ENCODE measurements around the gene SPAG17.

SPAG17 gene

DNA sequence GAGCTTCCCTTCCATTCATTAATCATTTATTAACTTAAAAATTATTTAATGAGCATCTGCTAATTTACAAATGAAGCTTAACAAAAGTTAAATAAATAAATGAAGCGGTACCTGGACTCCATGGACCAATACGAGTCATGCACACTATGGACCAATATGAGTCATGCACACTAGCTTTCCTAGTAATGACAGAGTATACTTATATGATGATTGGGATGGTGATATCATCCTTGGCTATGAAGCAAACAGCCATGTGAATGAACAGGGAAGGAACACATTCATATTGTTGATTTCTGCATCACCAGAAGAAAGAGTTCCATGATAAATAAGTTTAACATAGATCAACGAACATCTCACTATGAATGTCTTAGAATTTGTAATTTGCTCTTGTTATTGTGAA, 109.9 kb downstream of the SPAG17 start:
- DNase-seq (ENCODE audit: low read depth in 2 of 2) = no peak

DNA sequence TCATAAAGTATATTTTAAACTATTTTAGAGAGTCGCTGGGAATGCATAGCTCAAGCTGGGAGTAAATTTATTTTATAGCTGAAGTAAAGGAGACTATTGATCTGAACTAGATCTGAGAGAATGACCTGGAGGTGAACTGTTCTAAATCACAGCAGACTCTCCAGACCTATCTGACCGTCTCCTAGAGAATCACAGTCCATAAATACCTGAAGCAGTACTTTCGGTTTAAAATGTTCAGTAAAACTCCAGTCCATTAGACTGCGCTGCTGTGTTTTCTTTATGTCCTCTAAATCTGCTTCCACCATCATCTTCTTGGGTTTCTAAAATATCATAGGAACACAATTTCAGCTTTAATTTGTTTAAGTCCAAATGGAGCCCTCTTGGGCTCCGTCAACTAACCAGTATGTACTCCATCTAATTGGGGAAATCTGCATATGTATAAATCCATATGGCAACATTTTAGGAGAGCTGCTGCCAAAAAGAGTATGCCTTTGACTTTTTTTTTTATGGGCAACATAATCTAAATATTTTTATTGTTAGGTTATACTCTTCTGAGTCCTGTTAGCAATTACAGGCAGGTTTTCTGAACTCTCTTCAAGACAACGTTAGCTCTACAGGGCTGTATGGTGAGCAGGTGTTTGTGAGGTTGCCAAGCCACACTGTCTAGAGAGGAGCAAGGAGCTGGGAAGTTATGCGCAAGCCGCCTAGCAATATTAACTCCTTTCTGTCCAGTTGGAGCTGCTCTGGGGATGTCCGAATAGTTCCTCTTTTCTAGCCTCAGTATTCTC, 111.2 kb downstream of the SPAG17 start:
- no peak for DNase-seq (ENCODE audit: low read depth in 2 of 2)

DNA sequence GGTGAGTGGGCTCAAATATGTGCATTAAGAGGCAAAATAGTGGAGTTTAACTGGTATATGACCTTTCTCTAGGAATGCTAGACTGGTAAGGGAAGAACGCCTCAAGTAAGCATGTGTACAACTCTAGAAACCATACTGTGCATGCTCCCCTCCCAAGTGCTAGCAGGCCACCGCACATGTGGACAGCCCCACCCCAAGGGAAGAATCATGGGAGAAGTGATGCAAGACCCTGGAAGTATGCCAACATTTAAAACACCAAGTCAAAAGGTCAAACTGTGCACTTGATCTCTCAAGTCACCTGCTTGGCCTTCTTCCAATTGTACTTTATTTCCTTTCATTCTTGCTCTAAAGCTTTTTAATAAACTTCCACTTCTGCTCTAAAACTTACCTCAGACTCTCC, 135.0 kb downstream of the SPAG17 start:
- DNase-seq (ENCODE audit: low read depth in 2 of 2) = no peak

DNA sequence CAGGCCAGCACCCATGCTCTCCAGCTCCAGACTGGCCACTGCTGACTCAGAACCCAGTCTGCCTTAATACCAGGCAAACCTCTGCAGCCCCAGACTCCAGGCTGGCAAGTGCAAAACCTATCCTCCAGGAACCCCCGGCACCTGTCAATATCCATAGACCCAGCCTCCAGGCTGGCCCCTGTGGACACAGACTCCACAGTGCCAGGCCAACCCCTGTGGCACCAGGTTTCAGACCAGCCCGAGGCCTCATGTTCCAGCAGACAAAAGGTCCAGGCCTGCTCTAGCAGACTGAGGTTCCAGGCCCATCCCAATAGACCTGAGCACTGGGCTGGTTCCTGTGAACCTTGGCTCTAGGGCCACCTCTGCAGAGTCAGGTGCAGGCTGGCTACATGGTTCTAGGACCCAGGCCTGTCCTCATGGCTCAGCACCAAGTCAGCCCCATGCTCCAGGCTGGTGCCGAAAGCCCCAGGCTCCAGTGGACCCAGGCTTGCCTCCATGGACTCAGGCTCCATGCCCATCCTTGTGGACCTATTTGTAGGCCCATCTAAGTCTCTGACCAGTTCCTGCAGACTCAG, 137.3 kb downstream of the SPAG17 start:
- no peak for DNase-seq (ENCODE audit: low read depth in 2 of 2)

DNA sequence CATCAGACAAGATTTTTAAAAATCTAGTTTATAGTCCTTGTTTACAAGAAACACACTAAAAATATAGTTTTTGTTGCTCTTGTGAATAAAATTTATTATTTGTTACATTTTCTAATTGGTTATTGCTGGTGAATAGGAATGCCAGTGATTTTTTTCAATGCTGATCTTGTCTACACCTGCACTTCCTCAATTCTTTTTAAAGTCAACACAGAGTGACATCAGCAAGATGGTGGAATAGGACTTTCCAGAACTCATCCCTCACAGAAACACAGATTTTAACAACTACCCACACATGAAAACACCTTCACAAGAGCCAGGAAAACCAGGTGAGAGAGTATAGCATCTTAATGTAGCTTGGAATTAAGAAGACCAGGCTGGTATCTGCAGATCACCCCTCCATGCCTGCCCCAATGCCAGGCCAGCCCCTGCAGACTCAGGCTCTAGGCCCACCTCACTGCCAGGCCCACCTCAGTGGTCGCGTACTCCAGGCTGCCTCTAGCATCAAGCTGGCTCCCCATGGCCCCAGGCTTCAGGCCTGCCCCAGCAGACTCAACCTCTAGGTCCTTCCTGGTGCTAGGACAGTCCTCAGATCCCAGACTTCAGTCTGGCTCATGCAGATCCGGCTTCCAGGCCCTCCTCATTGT, 137.9 kb downstream of the SPAG17 start:
- no peak for DNase-seq (ENCODE audit: low read depth in 2 of 2)

DNA sequence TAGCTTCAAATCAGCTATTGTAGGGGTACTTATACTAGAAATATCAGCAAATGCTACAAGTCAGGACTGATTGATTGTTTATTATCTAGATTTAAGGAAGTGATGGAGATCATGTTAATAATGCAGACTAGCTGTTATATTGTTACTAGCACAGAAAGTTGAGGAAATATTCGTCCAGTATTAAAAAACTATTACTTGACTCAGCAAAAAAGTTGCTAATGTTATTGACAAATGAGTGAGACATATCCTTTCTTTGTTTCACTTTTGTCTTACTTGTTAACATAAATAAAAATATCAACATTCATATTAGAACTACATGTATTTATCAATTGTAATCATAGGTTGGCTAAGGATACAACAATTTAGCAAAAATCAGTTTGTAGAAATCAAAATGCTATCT, 141.4 kb downstream of the SPAG17 start:
- no peak for DNase-seq (ENCODE audit: low read depth in 2 of 2)

DNA sequence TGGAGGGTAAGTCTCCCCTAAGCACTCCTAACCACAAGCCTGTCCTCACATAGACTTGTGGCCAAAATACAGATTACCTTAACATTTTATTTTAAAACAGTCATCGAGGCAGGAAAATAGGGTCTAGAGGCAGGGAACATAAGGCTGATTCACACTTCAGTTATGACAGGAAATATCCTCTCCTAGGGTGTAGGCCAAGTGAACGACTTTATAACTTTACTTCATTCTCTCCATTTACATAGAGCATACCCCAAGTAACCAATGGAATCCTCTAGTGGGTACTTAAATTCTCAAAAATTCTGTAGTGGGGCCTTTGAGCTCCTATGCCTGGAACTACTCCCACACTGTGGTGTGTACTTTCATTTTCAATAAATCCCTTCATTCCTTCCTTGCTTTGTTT, 142.5 kb downstream of the SPAG17 start:
- DNase-seq (ENCODE audit: low read depth in 2 of 2) = no peak

DNA sequence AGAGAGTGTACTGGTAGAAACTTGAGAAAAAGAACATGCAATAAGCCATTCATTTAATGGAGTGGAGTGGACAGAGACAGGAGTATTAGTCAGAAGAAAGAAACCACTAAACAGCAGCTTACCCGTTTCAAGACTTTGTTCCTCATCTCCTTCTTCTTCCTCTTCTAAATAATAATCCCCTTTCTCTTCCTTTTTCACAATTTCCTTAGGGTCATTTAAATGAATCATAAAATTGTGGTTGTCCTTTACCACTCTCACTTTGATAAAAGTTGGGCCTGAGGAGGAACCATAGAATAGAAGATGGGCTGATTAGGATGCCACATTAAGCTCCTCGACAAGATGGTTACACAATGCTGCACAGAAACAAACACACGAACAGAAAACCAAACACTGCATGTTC, 145.9 kb downstream of the SPAG17 start:
- no peak for DNase-seq (ENCODE audit: low read depth in 2 of 2)

DNA sequence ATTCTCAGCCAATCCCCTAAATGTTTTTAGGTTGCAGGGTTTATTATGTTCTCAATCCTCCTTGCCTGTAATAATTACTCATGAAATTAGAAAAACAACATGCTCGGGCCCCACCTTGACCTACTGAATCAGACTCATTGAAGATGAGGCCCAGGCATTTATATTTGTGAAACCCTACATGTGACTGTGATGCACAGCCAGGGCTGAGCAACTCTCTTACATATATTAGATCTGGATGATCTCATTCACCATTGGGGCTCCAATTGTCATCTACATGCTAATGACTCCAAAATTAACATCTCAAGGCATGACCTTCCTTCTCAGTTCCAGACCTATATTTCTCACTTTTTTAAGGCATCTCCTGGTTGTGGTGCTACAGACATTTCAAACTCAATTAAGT, 152.1 kb downstream of the SPAG17 start:
- DNase-seq (ENCODE audit: low read depth in 2 of 2) = no peak

DNA sequence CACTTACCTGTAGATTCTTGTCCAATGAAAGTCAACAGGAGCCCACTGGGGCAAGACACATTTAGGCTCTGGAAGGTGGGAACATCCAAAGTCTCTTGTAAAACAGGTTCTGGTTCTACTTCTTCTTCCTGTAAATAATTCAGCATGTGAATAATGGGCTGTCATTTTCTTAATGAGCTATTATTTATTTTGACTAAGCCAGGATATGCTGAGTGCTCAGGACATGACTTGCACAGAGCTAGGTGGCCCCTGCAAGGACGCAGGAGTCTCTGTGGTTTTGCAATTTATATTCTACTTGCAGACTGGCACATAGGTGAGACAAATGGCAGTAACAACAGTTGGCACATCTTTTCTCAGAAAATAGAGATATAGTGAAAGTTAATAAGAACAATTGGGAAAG, 156.8 kb downstream of the SPAG17 start:
- DNase-seq (ENCODE audit: low read depth in 2 of 2) = no peak

DNA sequence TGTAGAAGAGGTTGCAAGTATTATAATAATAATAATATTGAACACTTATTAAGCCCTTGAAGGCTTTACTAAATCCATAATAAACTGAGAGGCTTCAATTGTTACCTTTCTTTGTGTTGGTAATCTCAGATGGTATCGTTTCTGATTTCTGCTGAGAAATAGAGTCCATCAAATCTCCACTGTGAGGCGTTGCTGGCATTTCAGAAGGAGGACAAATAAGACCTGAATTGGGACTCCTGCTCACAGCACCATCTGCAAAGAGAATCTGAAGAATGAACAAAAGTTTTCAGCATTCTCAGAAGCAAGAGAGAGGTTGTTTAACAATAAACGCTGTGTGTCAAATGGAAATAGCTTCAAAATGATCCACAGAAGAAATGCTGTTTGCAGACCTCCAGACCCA, 161.8 kb downstream of the SPAG17 start:
- DNase-seq (ENCODE audit: low read depth in 2 of 2) = no peak

DNA sequence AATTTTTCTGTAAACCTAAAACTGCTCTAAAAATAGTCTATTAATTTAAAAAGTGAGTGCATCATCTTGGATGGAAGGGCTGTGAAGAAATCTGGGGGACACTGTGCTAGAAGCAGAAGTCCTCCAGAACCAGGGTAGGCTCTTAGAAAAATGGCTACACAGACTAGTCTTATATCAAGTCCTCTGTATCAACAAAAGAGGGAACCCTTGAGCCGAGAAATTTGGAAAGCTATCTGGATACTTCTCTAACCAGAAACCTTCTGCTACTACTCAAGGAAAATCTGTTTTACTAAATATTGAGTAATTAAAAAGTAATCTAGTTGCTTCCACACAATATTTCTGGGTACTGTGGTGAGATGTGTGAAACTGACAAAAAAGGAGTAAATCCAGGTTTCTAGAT, 163.4 kb downstream of the SPAG17 start:
- DNase-seq (ENCODE audit: low read depth in 2 of 2) = no peak

DNA sequence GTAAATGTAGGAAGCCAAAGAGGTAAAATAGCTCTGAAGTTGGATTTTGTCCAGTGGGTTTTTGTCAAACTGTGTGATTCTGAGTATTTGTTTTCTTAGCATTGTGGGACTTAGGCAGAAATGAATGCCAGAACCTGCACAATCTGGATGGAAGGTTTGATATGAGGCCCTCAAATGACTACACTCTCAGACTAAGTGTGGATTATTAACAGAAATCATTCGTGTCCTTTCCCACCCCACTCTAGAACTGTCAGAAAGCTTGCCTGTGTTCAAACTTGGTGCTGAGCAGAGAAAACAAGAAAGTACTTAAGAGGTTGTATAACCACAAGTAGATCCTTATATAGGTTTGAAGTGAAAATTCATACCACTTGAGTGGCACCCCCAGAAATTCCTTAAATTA, 167.0 kb downstream of the SPAG17 start:
- DNase-seq (ENCODE audit: low read depth in 2 of 2) = no peak

DNA sequence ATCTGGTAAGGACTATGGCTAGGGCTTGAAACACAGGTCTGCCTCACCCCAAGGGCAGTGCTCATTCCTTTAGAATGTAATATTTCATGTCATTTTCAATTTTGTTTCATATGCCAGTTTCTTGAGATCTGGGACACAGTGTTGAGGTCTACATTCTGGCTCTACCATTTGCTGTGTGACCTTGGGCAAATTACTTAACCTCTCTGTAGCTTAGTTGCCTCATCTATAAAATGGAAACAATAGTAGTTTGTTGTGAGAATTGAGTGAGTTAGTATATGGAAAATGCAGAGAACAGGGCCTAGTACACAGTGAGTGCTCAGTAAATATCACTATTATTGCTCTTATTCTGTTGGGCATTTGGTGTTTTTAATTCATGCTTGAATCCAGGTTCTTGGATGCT, 171.1 kb downstream of the SPAG17 start:
- no peak for DNase-seq (ENCODE audit: low read depth in 2 of 2)

DNA sequence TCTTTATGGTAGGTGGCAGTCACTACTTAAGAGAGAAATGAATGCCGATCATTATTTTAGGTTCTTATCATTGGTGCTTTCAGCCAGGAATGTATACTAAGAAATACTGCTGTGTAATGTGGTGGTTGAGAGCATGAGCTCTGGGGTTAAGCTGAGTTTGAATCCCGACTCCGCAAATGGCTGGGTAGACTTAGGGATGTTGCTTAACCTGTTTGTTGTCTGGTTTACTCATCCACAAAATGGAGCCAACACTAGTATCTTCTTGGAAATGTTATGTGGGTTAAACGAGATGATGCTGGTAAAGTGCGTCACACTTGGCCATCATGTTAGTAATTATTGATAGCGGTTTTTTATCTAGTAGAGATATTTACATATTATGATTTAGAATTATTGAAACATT, 171.7 kb downstream of the SPAG17 start:
- no peak for DNase-seq (ENCODE audit: low read depth in 2 of 2)

DNA sequence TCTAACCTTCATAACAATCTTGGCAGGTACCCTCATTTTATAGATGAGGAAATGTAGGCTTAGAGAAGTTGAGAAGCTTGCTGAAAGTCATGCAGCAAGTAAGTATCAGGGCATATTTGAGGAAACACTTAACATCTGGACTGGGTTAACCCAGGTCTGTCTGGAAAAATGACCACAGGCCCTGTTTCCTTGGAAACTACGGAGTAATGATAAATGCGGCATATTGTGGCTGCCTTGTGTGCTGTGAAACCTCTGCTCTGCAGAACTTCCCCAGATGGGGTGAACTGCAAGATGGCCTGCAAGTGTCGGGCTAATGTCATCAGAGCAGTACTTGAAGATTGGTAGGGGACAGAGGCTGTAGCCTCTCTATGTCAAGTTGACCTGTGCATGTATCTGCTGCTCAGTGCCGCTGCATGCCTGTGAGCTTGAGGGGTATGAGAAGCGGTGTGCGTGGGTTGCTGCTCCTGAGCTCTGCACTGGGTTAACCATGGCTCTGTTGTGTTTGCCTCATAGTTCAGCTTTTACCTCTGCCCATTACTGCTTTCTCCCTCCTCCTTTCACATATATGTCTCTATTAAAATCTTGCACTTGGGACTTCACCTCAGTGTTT, 172.4 kb downstream of the SPAG17 start:
- DNase-seq (ENCODE audit: low read depth in 2 of 2) = no peak

DNA sequence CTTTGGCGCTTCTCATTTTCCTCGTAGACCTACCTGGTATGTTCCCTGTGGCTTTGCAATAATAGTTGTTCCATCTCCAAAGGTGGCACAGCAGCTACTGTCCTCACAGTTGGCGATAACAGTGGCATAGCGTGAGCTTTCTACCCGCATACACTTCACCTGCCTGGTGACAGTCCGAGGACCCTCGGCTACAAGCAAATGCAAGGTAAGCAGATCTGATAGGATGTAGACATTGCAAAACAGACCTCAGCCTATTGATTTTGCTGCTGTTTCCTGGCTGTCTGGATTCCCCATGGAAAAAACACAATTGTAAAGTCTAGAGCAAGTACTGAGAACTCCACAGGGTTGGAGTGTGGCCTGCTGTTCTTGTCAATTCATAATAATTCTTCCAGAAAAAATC, 177.0 kb downstream of the SPAG17 start:
- no peak for DNase-seq (ENCODE audit: low read depth in 2 of 2)

DNA sequence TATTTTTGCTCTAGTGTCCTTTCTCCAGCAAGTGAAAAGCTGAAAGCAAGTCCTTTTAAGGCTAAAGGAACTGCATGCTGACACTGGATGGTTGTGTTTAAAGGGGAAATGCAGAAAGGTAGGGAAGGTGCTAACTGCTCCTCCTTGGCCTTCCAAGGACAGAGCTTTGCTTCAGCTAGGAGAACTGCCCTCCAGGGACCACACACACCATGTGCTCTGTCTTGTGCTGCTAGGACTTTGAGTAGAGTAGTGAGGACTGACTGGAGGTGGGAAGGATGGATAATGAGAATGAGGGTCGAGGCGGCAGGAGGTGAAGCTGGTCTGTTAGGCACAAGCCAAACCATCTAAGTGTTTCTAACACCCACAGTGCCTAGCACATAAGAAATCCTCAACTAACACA, 177.6 kb downstream of the SPAG17 start:
- no peak for DNase-seq (ENCODE audit: low read depth in 2 of 2)

DNA sequence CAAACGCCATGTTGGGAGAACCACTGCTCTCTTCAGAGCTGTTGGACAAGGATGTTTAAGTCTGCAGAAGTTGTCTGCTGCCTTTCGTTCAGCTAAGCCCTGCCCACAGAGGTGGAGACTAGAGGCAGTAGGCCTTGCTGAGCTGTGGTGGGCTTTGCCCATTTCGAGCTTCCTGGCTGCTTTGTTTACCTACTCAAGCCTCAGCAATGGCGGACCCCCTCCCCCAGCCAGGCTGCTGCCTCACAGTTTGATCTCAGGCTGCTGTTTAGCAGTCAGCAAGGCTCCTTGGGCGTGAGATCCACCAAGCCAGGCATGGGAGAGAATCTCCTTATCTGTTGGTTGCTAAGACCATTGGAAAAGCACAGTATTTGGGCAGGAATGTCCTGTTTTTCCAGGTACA, 180.7 kb downstream of the SPAG17 start:
- DNase-seq (ENCODE audit: low read depth in 2 of 2) = no peak

DNA sequence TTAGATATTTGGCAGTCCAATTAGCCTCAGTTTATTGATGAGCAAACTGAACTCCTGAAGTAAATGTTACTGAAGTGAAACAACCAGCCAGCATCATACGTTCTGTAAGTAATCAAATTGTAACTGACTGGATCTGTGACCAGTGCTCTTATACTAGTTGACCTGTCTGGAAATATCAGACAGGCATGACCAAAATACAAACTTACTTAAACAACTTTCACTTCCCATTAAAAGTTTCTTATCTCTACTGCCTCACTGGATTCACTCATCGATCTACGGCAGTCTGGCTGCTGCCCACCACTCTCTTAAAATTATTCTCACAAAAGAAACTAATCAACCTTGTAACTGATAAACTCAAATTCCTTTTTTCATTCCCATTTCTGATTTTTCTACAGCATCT, 199.1 kb downstream of the SPAG17 start:
- DNase-seq (ENCODE audit: low read depth in 2 of 2) = no peak

DNA sequence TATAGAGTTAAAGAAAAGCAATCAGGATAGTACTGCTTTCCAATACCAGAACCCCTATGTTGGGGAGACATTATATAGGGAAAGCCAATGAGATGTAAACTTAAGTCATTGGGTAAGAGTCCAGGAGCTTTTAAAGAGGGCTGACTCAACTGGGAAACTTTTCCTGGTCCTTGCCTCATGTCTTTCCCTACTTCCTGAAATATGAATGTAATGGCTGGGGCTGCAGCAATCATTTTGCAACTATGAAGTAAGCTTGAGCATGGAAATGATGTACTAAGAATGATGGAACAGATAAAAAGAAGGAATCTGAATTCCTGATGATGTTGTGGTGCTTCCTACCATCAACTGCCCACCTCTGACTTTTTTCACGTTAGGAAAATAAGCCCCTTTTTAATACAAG, 199.8 kb downstream of the SPAG17 start:
- DNase-seq (ENCODE audit: low read depth in 2 of 2) = no peak

DNA sequence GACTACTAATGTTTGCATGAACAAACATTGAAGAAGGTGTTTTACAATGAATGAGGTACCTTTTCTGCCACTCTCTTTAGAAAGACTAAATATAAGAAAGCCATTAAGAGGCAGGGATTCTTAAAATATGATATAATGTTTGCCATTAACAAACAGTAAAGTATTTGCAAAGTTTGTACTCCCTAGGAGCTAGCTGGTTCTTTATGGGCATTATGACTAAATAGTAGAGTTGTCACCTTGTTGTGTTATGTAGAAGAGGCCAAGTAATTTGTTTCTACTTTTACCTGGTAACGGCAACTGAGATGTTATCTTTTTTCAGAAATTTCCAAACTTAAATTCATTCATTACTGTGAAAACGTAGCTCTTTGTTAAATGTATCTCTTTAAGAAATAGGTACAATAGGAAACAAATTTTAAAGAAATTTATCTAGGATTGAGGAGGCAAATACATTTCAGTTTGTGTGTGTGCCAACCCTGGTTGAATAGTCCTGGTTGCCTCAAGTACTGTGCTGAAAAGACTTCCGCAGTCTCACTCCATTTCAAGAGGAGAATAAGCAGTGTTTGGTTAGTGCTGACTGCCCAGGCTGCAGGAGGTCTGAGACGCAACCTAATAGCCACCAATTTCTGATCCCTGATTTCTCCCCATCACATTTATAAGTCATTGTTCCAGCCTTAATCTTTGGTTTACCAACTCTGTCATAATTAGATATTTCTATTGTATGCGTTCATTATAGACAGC, 203.4 kb downstream of the SPAG17 start:
- no peak for DNase-seq (ENCODE audit: low read depth in 2 of 2)

All from stimulated activated CD4-positive, alpha-beta T cell treated with anti-CD3 and anti-CD28 coated beads, Interleukin-15, amount 100 ng/mL, for 48 hours (primary cell).